Measurements from ENCODE around the gene ATP2B2. TPM values are rescaled to one million over a fixed set of nuclear protein-coding genes. Genes with fewer than 3 reads are reported as not detected.

The ATP2B2 gene
- total RNA-seq, 2 experiments from 2014 or later: 0.06 TPM; not detected in 1

- Histone ChIP-seq H2AFZ (ENCODE audit: low read length) (peak overlapping the region; percentile 50; the same call in 1 of the 2 replicates), H4K20me1 (ENCODE audit: insufficient read depth, low read length) (no peaks in the 10 kb centered on the region), H3K9me2 (ENCODE audit: insufficient read depth, low read length) (no peaks in the 10 kb centered on the region), H3K4me1 (ENCODE audit: insufficient read depth, low read length, poor library complexity, severe bottlenecking) (peaks cover 42% of the 10 kb centered on the region), H3K79me2 (ENCODE audit: insufficient read depth, low read depth, low read length) (no peaks in the 10 kb centered on the region), H3K9me3 (ENCODE audit: low read length) (no peaks in the 10 kb centered on the region), H3K4me3 (ENCODE audit: low read depth, low read length, poor library complexity, severe bottlenecking) (no peak overlapping the region), H3K36me3 (ENCODE audit: insufficient read depth, low read length) (no peaks in the 10 kb centered on the region), H3K27ac (ENCODE audit: low read depth, low read length, poor library complexity, severe bottlenecking) (no peak overlapping the region), H3K4me2 (ENCODE audit: low read length) (peak overlapping the region; percentile 53)
- POLR2A ChIA-PET: no interaction called here
- no peak for TF ChIP-seq CTCF (conservative IDR thresholded peaks at IDR 0.05; ENCODE audit: low read length)
- TF ChIP-seq EZH2phosphoT487 (IDR thresholded peaks at IDR 0.05; ENCODE audit: borderline replicate concordance, low read depth, low read length): no peak
- no peak for DNase-seq (ENCODE audit: low spot score)
- intact Hi-C loops (cut with micrococcal nuclease; ENCODE audit: unreplicated experiment): no loop called here
- CTCF ChIA-PET (ENCODE audit: unreplicated experiment): no interaction called here
- no TSS peak for BruUV-seq (replicated peaks)
Measured at GRCh38 chr3:10440684-10441083, 64.7 kb downstream of the ATP2B2 start.

- intact Hi-C loops (cut with micrococcal nuclease; ENCODE audit: unreplicated experiment): no loop called here
- no peaks in the 10 kb centered on the region for H3K36me3 ChIP-seq (ENCODE audit: insufficient read depth, low read length)
- no peaks in the 10 kb centered on the region for H3K9me2 ChIP-seq (ENCODE audit: insufficient read depth, low read length)
- TF ChIP-seq EZH2phosphoT487 (IDR thresholded peaks at IDR 0.05; ENCODE audit: borderline replicate concordance, low read depth, low read length) (no peak), CTCF (conservative IDR thresholded peaks at IDR 0.05; ENCODE audit: low read length) (no peak)
- no peak for DNase-seq (ENCODE audit: low spot score)
- no peak overlapping the region for H3K27ac ChIP-seq (ENCODE audit: low read depth, low read length, poor library complexity, severe bottlenecking)
- POLR2A ChIA-PET: no interaction called here
- H3K79me2 ChIP-seq (ENCODE audit: insufficient read depth, low read depth, low read length): no peaks in the 10 kb centered on the region
- no peak overlapping the region for H3K4me3 ChIP-seq (ENCODE audit: low read depth, low read length, poor library complexity, severe bottlenecking)
- H2AFZ ChIP-seq (ENCODE audit: low read length): no peak overlapping the region
- H3K4me2 ChIP-seq (ENCODE audit: low read length): no peak overlapping the region
- H3K9me3 ChIP-seq (ENCODE audit: low read length): no peaks in the 10 kb centered on the region
- CTCF ChIA-PET (ENCODE audit: unreplicated experiment): no interaction called here
- BruUV-seq (replicated peaks): no TSS peak
- H3K4me1 ChIP-seq (ENCODE audit: insufficient read depth, low read length, poor library complexity, severe bottlenecking): peaks cover 28% of the 10 kb centered on the region
- no peaks in the 10 kb centered on the region for H4K20me1 ChIP-seq (ENCODE audit: insufficient read depth, low read length)
Measured at GRCh38 chr3:10438902-10439610, 66.3 kb downstream of the ATP2B2 start.
